ENCODE measurements around the gene MBOAT1.
A peak's percentile ranks its signal among the peaks of the same experiment; 100 is the strongest.

MBOAT1 gene

GRCh38 chr6:20137837-20138236 is 74.4 kb downstream of the MBOAT1 start:
- Histone ChIP-seq H3K4me1 (ENCODE audit: insufficient read depth, low read length, poor library complexity, severe bottlenecking) (peaks cover 31% of the 10 kb centered on the region), H3K79me2 (ENCODE audit: insufficient read depth, low read length) (no peaks in the 10 kb centered on the region), H3F3A (ENCODE audit: low read depth) (no peaks in the 10 kb centered on the region), H4K20me1 (ENCODE audit: insufficient read depth, low read length, poor library complexity, severe bottlenecking) (no peaks in the 10 kb centered on the region), H3K9me3 (ENCODE audit: insufficient read depth, low read depth, low read length) (no peaks in the 10 kb centered on the region), H3K4me2 (ENCODE audit: low read depth, low read length, poor library complexity, severe bottlenecking) (no peak overlapping the region), H3K9ac (ENCODE audit: low read depth, low read length, poor library complexity, severe bottlenecking) (no peak overlapping the region), H3K4me3 (ENCODE audit: low read length, poor library complexity, severe bottlenecking) (no peak overlapping the region), H3K9me2 (replicated peaks; ENCODE audit: low read depth, low read length) (no peaks in the 10 kb centered on the region), H3K27me3 (ENCODE audit: insufficient read depth, low read length, poor library complexity, severe bottlenecking) (no peaks in the 10 kb centered on the region), H2AFZ (ENCODE audit: low read length) (no peak overlapping the region), H3K36me3 (ENCODE audit: insufficient read depth, low read length) (peaks cover under 1% of the 10 kb centered on the region; the same call in 1 of the 2 replicates)
- TF ChIP-seq EZH2phosphoT487 (IDR thresholded peaks at IDR 0.05; ENCODE audit: borderline replicate concordance) (no peak), CTCF (conservative IDR thresholded peaks at IDR 0.05; ENCODE audit: low read length) (no peak)

GRCh38 chr6:20137240-20137639 is 75.0 kb downstream of the MBOAT1 start:
- Histone ChIP-seq H3K4me2 (ENCODE audit: low read depth, low read length, poor library complexity, severe bottlenecking) (no peak overlapping the region), H3F3A (ENCODE audit: low read depth) (no peaks in the 10 kb centered on the region), H3K4me1 (ENCODE audit: insufficient read depth, low read length, poor library complexity, severe bottlenecking) (peaks cover 31% of the 10 kb centered on the region), H3K9me3 (ENCODE audit: insufficient read depth, low read depth, low read length) (no peaks in the 10 kb centered on the region), H3K4me3 (ENCODE audit: low read length, poor library complexity, severe bottlenecking) (no peak overlapping the region), H3K36me3 (ENCODE audit: insufficient read depth, low read length) (no peaks in the 10 kb centered on the region), H2AFZ (ENCODE audit: low read length) (no peak overlapping the region), H4K20me1 (ENCODE audit: insufficient read depth, low read length, poor library complexity, severe bottlenecking) (no peaks in the 10 kb centered on the region), H3K9ac (ENCODE audit: low read depth, low read length, poor library complexity, severe bottlenecking) (no peak overlapping the region), H3K9me2 (replicated peaks; ENCODE audit: low read depth, low read length) (no peaks in the 10 kb centered on the region), H3K79me2 (ENCODE audit: insufficient read depth, low read length) (no peaks in the 10 kb centered on the region), H3K27me3 (ENCODE audit: insufficient read depth, low read length, poor library complexity, severe bottlenecking) (no peaks in the 10 kb centered on the region)
- TF ChIP-seq EZH2phosphoT487 (IDR thresholded peaks at IDR 0.05; ENCODE audit: borderline replicate concordance) (peak; percentile 47; the same call in 1 of the 2 replicates), CTCF (conservative IDR thresholded peaks at IDR 0.05; ENCODE audit: low read length) (no peak)

GRCh38 chr6:20135677-20136268 is 76.5 kb downstream of the MBOAT1 start:
- Histone ChIP-seq H3K27me3 (ENCODE audit: insufficient read depth, low read length, poor library complexity, severe bottlenecking) (no peaks in the 10 kb centered on the region), H3K36me3 (ENCODE audit: insufficient read depth, low read length) (no peaks in the 10 kb centered on the region), H3K9me2 (replicated peaks; ENCODE audit: low read depth, low read length) (no peaks in the 10 kb centered on the region), H3K4me3 (ENCODE audit: low read length, poor library complexity, severe bottlenecking) (peak overlapping the region; percentile 13), H3K4me2 (ENCODE audit: low read depth, low read length, poor library complexity, severe bottlenecking) (peak overlapping the region; percentile 18), H3K9me3 (ENCODE audit: insufficient read depth, low read depth, low read length) (no peaks in the 10 kb centered on the region), H3K79me2 (ENCODE audit: insufficient read depth, low read length) (no peaks in the 10 kb centered on the region), H4K20me1 (ENCODE audit: insufficient read depth, low read length, poor library complexity, severe bottlenecking) (no peaks in the 10 kb centered on the region), H3K9ac (ENCODE audit: low read depth, low read length, poor library complexity, severe bottlenecking) (no peak overlapping the region), H2AFZ (ENCODE audit: low read length) (no peak overlapping the region), H3F3A (ENCODE audit: low read depth) (no peaks in the 10 kb centered on the region), H3K4me1 (ENCODE audit: insufficient read depth, low read length, poor library complexity, severe bottlenecking) (peaks cover 29% of the 10 kb centered on the region)
- TF ChIP-seq EZH2phosphoT487 (IDR thresholded peaks at IDR 0.05; ENCODE audit: borderline replicate concordance) (no peak), CTCF (conservative IDR thresholded peaks at IDR 0.05; ENCODE audit: low read length) (no peak)

Measured in Loucy (cell line).